IPS-18a (cell line): Measurements from ENCODE around the gene MYO10.

ENCODE experiments used
- H3K27ac ChIP-seq: one replicate; pipeline ENCODE4 v1.5.1; 2013; ENCODE audit warnings: low read length
- H3K27me3 ChIP-seq: one replicate; pipeline ENCODE4 v1.6.1; 2013; ENCODE audit warnings: mild to moderate bottlenecking, low read length; ENCODE audit not compliant: control insufficient read depth, insufficient read depth
- H3K36me3 ChIP-seq: one replicate; pipeline ENCODE4 v1.6.1; 2013; ENCODE audit warnings: low read depth, low read length; ENCODE audit not compliant: control insufficient read depth
- H3K4me1 ChIP-seq: one replicate; pipeline ENCODE4 v1.6.1; 2013; ENCODE audit warnings: low read depth, low read length; ENCODE audit not compliant: control insufficient read depth
- H3K4me3 ChIP-seq: one replicate; pipeline ENCODE4 v1.5.1; 2013; ENCODE audit warnings: low read length
- H3K9ac ChIP-seq: one replicate; pipeline ENCODE4 v1.6.1; 2013; ENCODE audit warnings: mild to moderate bottlenecking, low read length, moderate library complexity
- H3K9me3 ChIP-seq: one replicate; pipeline ENCODE4 v1.6.1; 2013; ENCODE audit warnings: low read depth, low read length; ENCODE audit not compliant: control insufficient read depth

The MYO10 gene

GRCh38 chr5:16937503-16938161, 1.5 kb upstream of the MYO10 start:
- no peaks in the 10 kb centered on the region for H3K36me3 ChIP-seq
- H3K4me3 ChIP-seq = no peak overlapping the region
- no peak overlapping the region for H3K27ac ChIP-seq
- no peaks in the 10 kb centered on the region for H3K9me3 ChIP-seq
- peaks cover 15% of the 10 kb centered on the region for H3K4me1 ChIP-seq
- no peak overlapping the region for H3K9ac ChIP-seq
- peaks cover 54% of the 10 kb centered on the region for H3K27me3 ChIP-seq

- Histone ChIP-seq H3K9ac (peak overlapping the region; percentile 33), H3K4me3 (peak overlapping the region; percentile 77), H3K4me1 (peaks cover 15% of the 10 kb centered on the region), H3K27me3 (peaks cover 54% of the 10 kb centered on the region), H3K36me3 (no peaks in the 10 kb centered on the region), H3K27ac (no peak overlapping the region), H3K9me3 (no peaks in the 10 kb centered on the region)
These were observed 926 bp upstream of the MYO10 start for GRCh38 chr5:16936989-16937438.

DNA sequence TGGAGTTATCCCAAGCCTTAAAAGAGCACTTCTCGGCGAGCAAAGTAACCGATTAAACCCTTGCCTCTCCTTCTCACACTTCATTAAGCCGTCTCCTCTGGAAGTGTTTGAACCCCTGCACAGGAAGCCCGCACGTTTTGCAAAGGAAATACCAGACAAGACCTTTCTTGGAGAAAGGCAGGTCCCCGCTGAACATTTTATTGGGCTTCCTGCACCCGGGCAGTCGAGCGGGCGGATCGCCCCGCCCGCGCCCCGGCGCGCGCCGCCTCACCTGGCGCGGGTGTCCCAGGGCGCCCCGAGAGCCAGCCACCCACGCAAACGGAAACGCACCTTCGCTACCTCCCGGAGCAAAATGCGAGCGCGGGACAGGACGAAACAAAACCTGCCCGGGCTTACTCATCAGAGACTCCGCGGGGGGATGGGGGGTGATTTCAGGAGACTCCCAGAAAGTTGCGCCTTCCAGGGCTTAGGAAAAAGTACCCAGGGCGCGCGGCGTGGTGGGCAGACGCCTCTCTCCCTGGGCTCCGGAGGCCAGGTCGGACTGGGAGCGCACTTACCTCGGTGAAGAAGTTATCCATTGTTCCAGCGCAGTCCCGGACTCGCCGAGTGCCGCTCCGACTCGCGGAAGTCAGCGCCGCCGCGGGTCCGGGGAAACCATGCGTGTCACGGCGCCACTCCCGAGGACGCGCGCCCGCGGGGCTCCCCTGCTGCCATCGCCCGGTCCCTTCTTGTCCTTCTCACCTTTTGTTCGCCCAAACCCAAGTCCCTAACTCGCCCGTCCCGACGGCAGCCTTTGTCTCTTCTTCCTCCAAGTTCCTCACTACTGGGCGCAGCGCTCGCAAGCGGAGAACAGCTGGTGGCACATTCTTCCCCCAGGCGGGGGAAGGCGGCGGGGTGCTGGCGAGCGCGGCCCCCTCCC, 598 bp downstream of the MYO10 start:
- Histone ChIP-seq H3K36me3 (no peaks in the 10 kb centered on the region), H3K4me1 (peaks cover 17% of the 10 kb centered on the region), H3K9me3 (no peaks in the 10 kb centered on the region), H3K4me3 (peak overlapping the region; percentile 91), H3K27me3 (peaks cover 54% of the 10 kb centered on the region), H3K9ac (peak overlapping the region; percentile 84), H3K27ac (no peak overlapping the region)

GRCh38 chr5:16934677-16935153, 1.4 kb downstream of the MYO10 start:
- Histone ChIP-seq H3K4me3 (peak overlapping the region; percentile 91), H3K27me3 (peaks cover 54% of the 10 kb centered on the region), H3K36me3 (no peaks in the 10 kb centered on the region), H3K9ac (peak overlapping the region; percentile 84), H3K9me3 (no peaks in the 10 kb centered on the region), H3K27ac (no peak overlapping the region), H3K4me1 (peaks cover 24% of the 10 kb centered on the region)

- no peaks in the 10 kb centered on the region for H3K36me3 ChIP-seq
- H3K27me3 ChIP-seq = peaks cover 52% of the 10 kb centered on the region
- peak overlapping the region; percentile 91 for H3K4me3 ChIP-seq
- peaks cover 24% of the 10 kb centered on the region for H3K4me1 ChIP-seq
- no peak overlapping the region for H3K27ac ChIP-seq
- no peaks in the 10 kb centered on the region for H3K9me3 ChIP-seq
- H3K9ac ChIP-seq = no peak overlapping the region
These were observed 2.0 kb downstream of the MYO10 start for GRCh38 chr5:16934123-16934522.

DNA sequence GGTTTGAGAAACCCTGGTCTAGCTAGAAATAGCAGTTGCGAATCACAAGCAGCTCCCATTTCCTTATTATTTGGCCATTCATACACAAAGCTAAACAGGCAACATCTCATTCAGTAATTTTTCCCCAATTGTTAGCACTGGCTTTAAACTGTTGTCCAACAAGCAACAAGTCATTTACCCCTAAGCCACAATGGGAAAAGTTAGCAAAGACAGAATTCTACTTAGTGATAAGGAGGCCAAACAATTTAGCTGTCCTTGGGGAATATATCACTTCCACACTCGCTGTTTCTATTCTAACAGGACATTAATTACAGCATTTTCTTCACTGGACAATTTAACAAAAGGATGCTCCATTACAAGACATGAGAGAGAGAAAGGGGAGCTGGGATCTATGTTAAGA, 2.8 kb downstream of the MYO10 start:
- Histone ChIP-seq H3K27ac (no peak overlapping the region), H3K4me1 (peaks cover 24% of the 10 kb centered on the region), H3K27me3 (peaks cover 44% of the 10 kb centered on the region), H3K9me3 (no peaks in the 10 kb centered on the region), H3K4me3 (no peak overlapping the region), H3K9ac (no peak overlapping the region), H3K36me3 (no peaks in the 10 kb centered on the region)

DNA sequence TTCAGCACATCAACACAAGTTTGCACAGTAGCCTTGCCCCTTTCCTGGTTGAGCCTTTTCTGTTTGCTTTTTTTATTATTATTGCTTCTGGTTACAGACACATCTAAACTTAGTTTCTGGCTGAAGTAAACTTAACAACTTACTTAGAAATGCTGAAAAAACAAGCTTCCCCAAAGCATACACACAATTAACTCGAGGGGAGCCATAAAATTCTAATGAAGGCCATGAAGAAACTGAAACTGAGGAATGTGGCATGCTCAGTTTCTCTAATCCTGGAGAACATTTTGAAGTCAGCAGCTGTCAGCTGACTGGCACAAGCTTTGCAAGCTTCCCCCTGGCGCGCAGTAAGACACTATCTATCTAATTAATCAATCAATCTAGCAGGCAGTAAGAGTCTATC, 3.7 kb downstream of the MYO10 start:
- Histone ChIP-seq H3K27ac (no peak overlapping the region), H3K4me3 (no peak overlapping the region), H3K36me3 (no peaks in the 10 kb centered on the region), H3K9ac (no peak overlapping the region), H3K4me1 (peaks cover 24% of the 10 kb centered on the region), H3K9me3 (no peaks in the 10 kb centered on the region), H3K27me3 (peaks cover 35% of the 10 kb centered on the region)

DNA sequence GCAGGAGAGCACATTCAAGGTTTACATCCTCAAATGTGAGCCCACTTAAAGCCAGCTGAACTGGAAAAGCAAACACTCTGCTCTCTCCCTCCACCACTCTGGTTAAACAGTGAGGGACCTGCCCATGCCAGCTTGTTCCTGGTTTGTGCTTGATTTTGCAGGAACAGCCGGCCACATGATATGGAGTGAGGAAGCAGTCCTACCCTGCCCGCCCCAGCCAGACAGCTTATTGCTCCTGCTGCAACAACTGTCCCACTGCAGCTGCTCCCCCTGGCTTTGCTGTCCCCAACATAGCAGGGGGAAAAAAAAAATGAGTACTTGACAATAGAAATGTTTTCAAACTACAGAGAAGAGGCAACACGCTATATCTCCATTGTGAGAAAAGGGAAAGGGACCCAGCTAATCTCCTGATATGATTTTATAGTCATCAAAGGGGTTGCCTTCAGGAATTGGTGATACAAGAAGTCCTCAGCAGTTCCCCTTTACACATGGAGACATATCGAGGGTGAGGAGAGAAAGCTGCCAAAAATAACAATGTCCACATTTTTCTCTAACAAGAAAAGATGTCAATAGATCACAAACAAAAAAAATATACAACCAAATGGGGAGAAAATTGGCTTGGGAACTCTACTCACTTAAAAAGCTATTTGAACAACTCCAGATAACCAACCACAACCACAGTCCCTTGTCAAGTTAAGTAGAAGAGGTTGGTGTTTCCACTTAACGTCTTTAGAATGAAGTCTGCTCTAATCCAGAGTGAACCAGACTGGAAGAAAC, 4.6 kb downstream of the MYO10 start:
- peaks cover 26% of the 10 kb centered on the region for H3K27me3 ChIP-seq
- H3K27ac ChIP-seq = no peak overlapping the region
- H3K9ac ChIP-seq = no peak overlapping the region
- H3K4me1 ChIP-seq = peaks cover 20% of the 10 kb centered on the region
- no peak overlapping the region for H3K4me3 ChIP-seq
- no peaks in the 10 kb centered on the region for H3K9me3 ChIP-seq
- no peaks in the 10 kb centered on the region for H3K36me3 ChIP-seq

DNA sequence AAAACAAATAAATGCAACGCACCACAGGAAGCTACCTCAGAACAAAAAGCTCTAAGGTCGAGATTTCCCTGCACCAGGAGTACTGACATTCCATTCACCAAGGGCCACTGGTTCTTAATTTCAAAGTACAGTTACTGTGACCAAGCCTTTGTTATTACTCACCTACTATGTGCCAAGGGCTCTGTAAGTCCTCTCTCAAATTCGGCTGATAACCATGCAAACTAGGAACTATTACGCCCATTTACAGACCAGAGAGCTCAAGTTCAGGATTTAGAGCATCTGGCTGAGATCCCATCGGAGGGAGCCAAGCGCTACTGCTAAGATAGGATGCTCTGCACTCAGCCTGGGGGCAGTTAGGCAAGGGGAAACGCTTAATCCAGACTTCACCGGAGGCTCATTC, 5.6 kb downstream of the MYO10 start:
- Histone ChIP-seq H3K9ac (no peak overlapping the region), H3K4me3 (no peak overlapping the region), H3K27ac (no peak overlapping the region), H3K36me3 (no peaks in the 10 kb centered on the region), H3K9me3 (no peaks in the 10 kb centered on the region), H3K4me1 (peaks cover 20% of the 10 kb centered on the region), H3K27me3 (peaks cover 25% of the 10 kb centered on the region)

- Histone ChIP-seq H3K4me1 (peaks cover 17% of the 10 kb centered on the region), H3K27ac (no peak overlapping the region), H3K36me3 (no peaks in the 10 kb centered on the region), H3K9ac (no peak overlapping the region), H3K9me3 (no peaks in the 10 kb centered on the region), H3K27me3 (peaks cover 18% of the 10 kb centered on the region), H3K4me3 (no peak overlapping the region)
These were observed 6.3 kb downstream of the MYO10 start for GRCh38 chr5:16929831-16930230.

DNA sequence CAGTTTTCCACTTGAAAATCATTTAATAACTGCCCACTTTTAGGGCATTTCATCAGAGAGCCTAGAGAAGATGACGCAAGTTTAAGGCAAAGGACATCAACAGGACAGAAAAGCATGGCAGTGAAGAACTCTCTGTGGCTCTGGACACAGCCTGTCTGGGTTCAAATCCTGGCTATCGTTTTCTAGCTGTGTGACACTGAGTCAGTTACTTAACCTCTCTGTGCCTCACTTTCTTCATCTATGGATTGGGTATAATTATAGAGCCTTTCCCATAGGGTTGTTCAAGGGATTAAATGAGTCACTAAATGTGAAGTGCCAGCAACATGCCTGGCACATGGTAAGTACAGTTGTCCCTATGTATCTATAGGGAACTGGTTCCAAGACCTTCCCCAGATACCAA, 6.7 kb downstream of the MYO10 start:
- Histone ChIP-seq H3K36me3 (no peaks in the 10 kb centered on the region), H3K27ac (no peak overlapping the region), H3K27me3 (peaks cover 13% of the 10 kb centered on the region)

More for the DNA sequence above, 6.7 kb downstream of the MYO10 start:
- Histone ChIP-seq H3K9me3 (no peaks in the 10 kb centered on the region), H3K4me3 (no peak overlapping the region), H3K4me1 (peaks cover 13% of the 10 kb centered on the region), H3K9ac (no peak overlapping the region)
